Stimulated activated effector memory CD8-positive, alpha-beta T cell treated with anti-CD3 and anti-CD28 coated beads, Interleukin-12 subunit alpha, Interleukin-12 subunit beta, amount 100 ng/mL, for 72 hours (primary cell): ENCODE data around the gene LY86.

Source experiments
- ATAC-seq: fragments of 150-1000 bp; cut with Tn5 transposase; 2 replicates; pipeline ENCODE4 v1.10.0; 2021
- DNase-seq, 2 donors: peaks; one replicate each; pipeline ENCODE4 v3.0.0; 2021 to 2022; ENCODE audit warnings: low spot score in 2 of 2
- H3K27ac Mint-ChIP-seq: one replicate; pipeline ENCODE4 v1.8.0; 2022; ENCODE audit warnings: mild to moderate bottlenecking, mixed read lengths
- H3K36me3 Mint-ChIP-seq: one replicate; pipeline ENCODE4 v1.8.0; 2022; ENCODE audit warnings: mild to moderate bottlenecking, mixed read lengths
- H3K4me1 Mint-ChIP-seq: one replicate; pipeline ENCODE4 v1.8.0; 2022; ENCODE audit warnings: mixed read lengths
- H3K4me3 Mint-ChIP-seq: one replicate; pipeline ENCODE4 v1.8.0; 2022; ENCODE audit warnings: mild to moderate bottlenecking, mixed read lengths
- H3K9me3 Mint-ChIP-seq: one replicate; pipeline ENCODE4 v1.8.0; 2022; ENCODE audit warnings: mixed read lengths

LY86 gene

DNA sequence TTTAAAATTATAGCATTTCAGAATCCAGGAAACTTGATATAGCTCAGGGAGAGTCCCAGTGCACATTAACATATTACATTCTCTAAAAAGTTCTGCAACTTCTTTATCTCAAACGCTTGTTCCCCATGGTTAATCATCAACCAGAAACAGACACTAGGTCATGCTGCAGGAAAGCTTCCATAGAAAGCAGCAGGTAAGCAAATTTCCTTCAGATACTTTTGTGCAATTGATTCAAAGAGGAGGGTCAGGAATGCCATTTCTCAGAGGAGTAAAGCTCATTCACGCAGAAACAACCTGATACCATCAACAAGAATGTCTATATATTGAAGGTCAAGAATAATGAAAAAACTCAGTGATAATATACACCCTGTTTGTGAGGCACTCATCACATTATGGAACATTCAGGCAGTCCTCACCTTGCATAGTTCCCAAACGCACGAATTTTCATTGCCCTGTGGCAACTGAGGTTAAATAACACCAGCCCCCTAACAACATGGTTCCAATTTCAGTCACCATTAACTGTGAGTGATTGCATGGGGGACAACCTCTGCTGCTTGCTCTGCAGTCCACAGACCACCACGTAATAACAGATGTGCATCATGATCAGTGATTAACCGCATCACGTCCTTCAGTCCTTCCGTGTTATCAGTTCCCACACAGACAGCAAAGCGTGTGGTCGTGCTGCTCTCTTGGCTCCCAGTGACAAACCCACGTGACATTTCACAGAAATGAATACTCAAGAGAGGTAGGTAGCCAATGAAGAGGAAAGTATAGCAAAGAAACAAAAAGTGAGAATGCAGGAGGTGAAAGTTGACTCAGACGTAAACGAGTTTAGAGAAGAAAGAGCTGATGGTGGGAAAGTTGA, 95.7 kb downstream of the LY86 start:
- H3K4me1 Mint-ChIP-seq, result peaks cover 15% of the 10 kb centered on the region
- no peak overlapping the region for H3K27ac Mint-ChIP-seq
- no peak overlapping the region for H3K4me3 Mint-ChIP-seq

DNA sequence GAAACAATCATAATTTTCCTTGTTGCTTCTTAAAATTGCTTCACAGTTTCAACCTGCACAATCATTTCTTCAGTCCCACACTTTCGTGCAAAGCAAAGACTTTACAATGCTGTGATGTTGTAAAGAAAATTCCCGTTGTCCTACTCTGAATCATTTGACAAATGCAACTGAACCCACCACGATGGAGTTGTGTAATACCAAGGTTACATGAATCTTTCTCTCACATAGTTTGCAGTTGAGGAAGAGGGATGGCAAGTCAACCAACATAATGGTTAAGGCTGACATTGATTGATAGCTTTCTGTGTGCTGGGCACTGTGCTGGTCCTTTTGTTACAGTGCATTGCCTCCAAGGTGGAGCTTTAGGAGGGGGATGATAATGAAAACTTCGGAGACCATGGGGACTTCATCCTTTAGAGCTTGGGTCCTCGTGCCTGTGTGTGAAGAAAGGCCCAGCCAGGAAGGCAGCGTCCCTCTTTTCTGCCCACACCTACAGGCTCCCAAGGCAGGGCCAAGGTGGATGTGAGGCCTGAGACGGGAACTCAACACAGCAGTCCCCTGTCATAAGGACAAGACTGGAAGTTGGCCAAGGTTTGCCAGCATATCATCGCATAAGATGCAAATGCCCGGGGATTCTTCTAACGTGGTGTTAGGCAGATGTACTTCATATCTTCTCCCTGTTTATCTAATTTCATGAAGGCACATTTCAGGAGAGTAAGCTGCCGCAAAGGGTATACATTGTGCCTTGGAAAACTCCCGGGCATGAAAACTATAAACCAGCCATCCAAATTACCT, 96.9 kb downstream of the LY86 start:
- peaks cover 15% of the 10 kb centered on the region for H3K4me1 Mint-ChIP-seq
- H3K4me3 Mint-ChIP-seq, result no peak overlapping the region
- ATAC-seq (no peak), DNase-seq (no peak)
- H3K27ac Mint-ChIP-seq, result no peak overlapping the region
- no peaks in the 10 kb centered on the region for H3K36me3 Mint-ChIP-seq
- H3K9me3 Mint-ChIP-seq, result no peaks in the 10 kb centered on the region

More for the DNA sequence above, 95.7 kb downstream of the LY86 start:
- no peaks in the 10 kb centered on the region for H3K36me3 Mint-ChIP-seq
- no peaks in the 10 kb centered on the region for H3K9me3 Mint-ChIP-seq
- ATAC-seq (peak; percentile 93), DNase-seq (peak in 1 of 2 donors; percentile 60)

DNA sequence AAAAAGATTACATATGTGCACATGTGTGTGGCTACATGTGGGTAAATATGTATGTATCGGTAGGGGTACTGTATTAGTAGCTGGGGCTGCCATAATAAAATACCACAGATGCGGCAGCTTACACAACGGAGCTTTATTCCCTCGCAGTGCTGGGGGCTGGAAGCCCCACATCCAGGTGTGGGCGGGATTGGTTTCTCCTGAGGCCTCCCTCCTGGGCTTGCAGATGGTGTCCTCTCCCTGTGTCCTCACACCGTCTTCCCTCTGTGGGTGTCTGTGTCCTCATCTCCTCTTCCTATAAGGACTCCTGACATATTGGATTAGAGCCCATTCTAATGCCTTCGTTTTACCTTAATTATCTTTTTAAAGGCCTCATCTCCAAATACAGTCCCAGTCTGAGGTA, 97.7 kb downstream of the LY86 start:
- ATAC-seq (no peak), DNase-seq (no peak)
- no peak overlapping the region for H3K4me3 Mint-ChIP-seq
- no peak overlapping the region for H3K27ac Mint-ChIP-seq
- peaks cover 15% of the 10 kb centered on the region for H3K4me1 Mint-ChIP-seq
- no peaks in the 10 kb centered on the region for H3K36me3 Mint-ChIP-seq
- H3K9me3 Mint-ChIP-seq, result no peaks in the 10 kb centered on the region

DNA sequence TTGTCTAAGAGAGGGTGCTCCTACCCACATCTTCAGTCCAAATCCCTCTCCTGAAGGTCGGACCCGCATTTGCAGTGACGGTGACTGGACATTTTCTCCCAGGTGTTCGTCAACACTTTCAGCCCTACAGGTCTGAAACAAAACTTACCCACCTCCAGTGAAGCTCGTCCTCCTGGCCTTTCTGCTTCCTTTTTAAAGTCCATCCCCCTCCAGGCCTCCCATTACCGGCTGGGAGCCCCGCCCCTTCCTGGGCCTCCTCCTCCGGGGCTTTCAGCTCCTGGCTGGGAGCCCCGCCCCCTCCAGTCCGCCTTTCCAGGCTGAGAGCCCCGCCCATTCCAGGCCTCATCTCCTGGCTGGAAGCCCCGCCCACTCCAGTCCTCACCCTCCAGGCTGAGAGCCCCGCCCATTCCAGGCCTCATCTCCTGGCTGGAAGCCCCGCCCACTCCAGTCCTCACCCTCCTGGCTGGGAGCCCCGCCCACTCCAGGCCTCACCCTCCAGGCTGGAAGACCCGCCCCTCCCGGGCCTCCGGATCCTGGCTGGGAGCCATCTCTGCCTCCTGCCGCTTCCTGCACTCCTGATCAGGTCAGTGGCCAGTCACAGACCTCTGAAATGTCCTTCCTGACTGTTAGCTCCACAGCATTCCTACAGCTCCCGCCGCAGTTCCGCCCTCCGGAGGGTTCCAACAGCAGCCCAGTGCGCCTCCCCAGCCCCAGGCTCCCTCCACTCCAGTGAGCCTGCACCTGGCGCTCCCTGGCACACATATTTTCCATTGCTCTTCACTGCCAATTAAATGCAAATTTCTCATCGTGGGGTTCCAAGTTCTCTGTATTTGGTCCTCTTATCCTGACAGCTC, 98.5 kb downstream of the LY86 start:
- Mint-ChIP-seq H3K27ac (no peak overlapping the region), H3K4me1 (peaks cover 15% of the 10 kb centered on the region), H3K4me3 (no peak overlapping the region), H3K36me3 (no peaks in the 10 kb centered on the region), H3K9me3 (no peaks in the 10 kb centered on the region)
- no peak for ATAC-seq
- no peak for DNase-seq

DNA sequence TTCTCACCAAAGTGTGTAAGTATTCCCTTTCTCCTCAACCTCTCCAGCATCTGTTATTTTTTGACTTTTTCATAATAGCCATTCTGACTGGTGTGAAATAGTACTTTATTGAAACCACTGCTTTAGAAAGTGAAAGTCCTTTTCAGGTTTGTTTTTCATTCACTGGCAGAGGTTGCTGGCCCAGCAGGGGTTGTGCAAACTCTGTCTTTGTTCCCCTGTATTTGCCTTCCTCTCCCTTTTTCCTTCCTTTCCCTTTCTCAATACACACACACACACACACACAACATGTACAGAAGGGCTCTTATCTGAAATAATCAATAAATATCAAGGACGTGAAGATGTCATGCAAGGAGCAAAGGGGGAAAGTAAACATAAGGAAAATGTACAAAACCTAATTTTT, 99.8 kb downstream of the LY86 start:
- Mint-ChIP-seq H3K9me3 (no peaks in the 10 kb centered on the region), H3K4me1 (peaks cover 15% of the 10 kb centered on the region), H3K36me3 (no peaks in the 10 kb centered on the region), H3K4me3 (no peak overlapping the region), H3K27ac (no peak overlapping the region)
- no peak for DNase-seq
- no peak for ATAC-seq

DNA sequence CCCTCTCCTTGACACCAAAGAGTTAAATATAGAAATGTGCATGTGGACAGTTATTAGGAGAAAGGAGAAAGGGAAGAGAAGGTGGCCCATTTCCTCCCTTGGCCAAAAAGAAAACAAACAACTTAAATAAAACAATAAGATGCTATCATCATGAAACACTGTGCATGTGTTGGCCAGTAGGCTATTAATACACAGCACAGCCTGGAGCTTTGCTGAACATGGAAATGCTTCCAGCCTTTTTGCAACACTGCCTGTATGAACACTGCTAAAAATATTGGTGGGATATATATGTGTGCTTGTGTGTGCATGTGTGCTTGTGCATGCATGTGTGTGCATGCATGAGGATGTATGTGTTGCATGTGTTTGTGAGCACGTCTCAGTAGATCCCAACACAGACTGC, 100.4 kb downstream of the LY86 start:
- no peak overlapping the region for H3K27ac Mint-ChIP-seq
- peaks cover 8% of the 10 kb centered on the region for H3K4me1 Mint-ChIP-seq
- no peaks in the 10 kb centered on the region for H3K36me3 Mint-ChIP-seq
- no peaks in the 10 kb centered on the region for H3K9me3 Mint-ChIP-seq
- DNase-seq (no peak), ATAC-seq (no peak)
- no peak overlapping the region for H3K4me3 Mint-ChIP-seq

DNA sequence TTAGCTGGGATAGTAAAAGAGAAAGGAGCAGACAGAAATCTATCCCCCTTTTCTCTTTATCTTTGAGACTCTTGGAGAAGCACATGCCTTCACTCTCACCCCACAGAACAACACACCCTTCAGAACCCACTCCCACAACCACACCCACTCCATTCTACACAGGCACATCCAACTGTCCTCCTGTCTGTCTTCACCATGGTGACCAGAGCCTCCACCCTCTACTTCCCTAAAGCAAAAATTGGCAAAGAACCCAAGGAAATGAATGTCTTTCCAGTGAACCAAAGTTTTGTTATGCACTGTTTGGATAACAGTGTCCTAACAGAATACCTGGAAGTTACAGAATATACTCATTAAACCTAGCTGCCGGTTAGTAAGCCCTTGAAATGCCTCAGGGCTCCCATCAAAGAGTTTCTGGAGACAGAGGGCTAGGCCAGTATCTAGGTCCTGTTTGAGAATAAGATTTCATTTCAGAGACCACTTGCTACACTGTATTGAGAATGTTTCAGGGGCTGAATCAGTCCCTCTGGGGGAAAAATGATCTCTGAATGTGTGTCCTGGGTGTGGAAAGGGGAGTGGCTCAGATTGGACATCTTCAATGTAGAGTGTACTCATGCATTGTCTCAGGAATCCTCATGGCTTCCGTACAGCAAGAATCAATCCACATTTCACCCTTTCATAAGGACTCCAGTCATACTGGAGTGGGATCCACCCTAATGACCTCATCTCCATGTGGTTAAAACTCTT, 101.1 kb downstream of the LY86 start:
- no peaks in the 10 kb centered on the region for H3K36me3 Mint-ChIP-seq
- H3K4me1 Mint-ChIP-seq, result peaks cover 3% of the 10 kb centered on the region
- DNase-seq (no peak), ATAC-seq (no peak)
- H3K27ac Mint-ChIP-seq, result no peak overlapping the region
- no peak overlapping the region for H3K4me3 Mint-ChIP-seq
- no peaks in the 10 kb centered on the region for H3K9me3 Mint-ChIP-seq

DNA sequence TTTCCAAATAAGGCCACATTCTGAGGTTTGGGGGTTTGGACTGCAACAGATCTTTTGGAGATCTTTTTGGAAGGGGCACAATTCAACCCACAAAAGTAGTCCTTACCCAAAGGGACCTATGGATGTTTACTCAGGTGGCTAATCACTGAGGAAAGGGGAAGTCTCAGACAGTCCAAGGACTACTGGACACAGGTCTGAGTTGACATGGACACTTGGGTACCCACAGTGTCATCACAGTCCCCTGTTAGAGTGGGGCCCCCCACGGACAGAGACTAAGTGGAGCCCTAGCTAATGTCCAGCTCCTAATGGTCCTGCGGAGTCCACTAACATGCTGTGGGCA, 101.6 kb downstream of the LY86 start:
- no peaks in the 10 kb centered on the region for H3K9me3 Mint-ChIP-seq
- H3K36me3 Mint-ChIP-seq, result no peaks in the 10 kb centered on the region
- no peak for ATAC-seq
- no peaks in the 10 kb centered on the region for H3K4me1 Mint-ChIP-seq
- no peak for DNase-seq
- H3K27ac Mint-ChIP-seq, result no peak overlapping the region
- H3K4me3 Mint-ChIP-seq, result no peak overlapping the region

DNA sequence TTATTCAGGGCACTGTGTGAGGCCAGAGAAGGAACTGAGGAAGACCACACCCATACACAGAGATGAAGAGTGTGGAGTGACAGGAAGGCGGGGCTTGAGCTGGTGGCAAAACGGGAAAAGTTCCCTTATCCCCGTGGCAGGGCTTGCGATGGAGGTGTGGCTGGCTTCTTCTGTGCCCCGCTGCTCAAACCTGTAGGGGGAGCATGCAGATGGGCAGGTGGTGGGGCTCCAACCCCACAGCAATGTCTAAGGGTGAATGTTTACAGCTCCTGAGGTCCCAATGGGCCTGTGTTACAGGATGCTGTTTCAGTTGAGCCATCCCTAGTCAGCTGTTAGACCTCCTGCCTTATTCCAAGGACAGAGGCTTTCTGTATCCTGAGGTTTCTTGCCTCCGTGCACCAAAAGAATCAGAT, 105.9 kb downstream of the LY86 start:
- H3K4me1 Mint-ChIP-seq, result no peaks in the 10 kb centered on the region
- ATAC-seq, result no peak
- H3K9me3 Mint-ChIP-seq, result no peaks in the 10 kb centered on the region
- no peak overlapping the region for H3K4me3 Mint-ChIP-seq
- H3K36me3 Mint-ChIP-seq, result no peaks in the 10 kb centered on the region
- no peak for DNase-seq
- no peak overlapping the region for H3K27ac Mint-ChIP-seq

DNA sequence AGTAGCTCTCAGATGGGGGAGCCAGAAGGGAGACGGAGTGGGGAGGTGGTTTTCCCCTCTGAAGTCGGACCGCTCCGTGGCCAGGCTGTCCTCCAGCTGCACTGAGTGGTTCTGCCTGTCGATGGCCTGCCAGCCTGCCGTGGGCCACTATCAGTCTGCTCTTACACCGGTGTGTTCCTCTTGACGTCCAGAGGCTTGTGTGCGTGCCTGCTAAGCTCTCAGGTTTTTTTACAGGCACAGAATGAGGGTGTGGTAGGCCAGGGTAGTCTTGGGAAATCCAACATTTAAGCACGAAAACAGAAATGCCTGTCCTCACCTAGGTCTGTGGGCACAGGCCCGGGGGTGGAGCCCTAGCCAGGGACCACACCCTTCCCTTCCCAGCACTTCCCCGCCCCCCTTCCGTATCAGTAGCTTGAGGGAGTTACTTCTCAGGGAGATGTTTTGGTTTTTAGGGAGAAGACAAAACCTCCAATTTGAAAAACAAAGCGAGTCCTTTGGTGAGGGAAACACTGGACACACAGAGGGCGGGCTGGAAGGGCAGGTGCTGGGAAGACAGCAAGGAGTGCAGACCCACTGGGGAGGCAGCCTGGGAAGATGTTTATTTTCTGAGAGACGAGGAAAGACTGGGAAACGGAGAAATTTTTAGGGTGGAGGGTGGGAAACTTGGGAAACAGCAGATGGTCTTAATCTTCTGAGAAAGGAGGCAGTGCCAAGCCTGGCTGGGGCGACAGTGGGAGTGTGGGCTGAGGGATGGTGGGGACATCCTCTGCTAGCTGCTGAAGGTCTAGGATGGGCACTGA, 106.5 kb downstream of the LY86 start:
- no peak for DNase-seq
- no peaks in the 10 kb centered on the region for H3K4me1 Mint-ChIP-seq
- ATAC-seq, result no peak
- peak overlapping the region; percentile 4 for H3K27ac Mint-ChIP-seq
- no peaks in the 10 kb centered on the region for H3K9me3 Mint-ChIP-seq
- H3K36me3 Mint-ChIP-seq, result no peaks in the 10 kb centered on the region
- no peak overlapping the region for H3K4me3 Mint-ChIP-seq

DNA sequence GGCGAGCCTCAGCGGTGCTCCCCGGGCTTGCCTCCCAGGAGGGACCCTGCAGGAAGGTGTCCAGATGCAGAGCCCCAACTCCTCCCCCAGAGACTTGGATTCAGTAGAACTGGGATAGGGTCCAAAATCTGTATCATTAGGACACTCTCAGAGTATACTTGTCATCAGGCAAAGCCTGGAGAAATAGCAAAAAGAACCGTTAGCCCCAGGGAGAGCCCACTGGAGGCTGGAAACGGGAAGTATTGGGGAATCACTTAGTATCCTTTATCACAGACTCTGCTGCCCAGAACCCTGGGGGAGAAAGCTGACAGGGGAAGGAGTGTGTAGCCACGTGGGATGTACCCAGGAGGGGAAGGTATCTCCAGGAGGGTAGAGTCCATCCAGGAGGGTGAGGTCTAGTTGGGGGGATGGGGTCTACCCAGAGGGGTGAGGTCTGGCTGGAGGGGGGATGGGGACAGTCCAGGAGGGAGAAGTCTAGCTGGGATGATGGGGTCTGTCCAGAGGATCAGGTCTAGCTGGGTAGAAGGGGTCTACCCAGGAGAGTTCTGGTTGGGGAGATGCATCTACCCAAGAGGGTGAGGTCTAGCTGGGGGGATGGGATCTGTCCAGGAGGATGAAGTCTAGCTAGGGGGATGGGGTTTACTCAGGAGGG, 107.2 kb downstream of the LY86 start:
- Mint-ChIP-seq H3K4me3 (no peak overlapping the region), H3K36me3 (no peaks in the 10 kb centered on the region), H3K9me3 (no peaks in the 10 kb centered on the region), H3K27ac (peak overlapping the region; percentile 4), H3K4me1 (no peaks in the 10 kb centered on the region)
- DNase-seq, result no peak
- no peak for ATAC-seq

DNA sequence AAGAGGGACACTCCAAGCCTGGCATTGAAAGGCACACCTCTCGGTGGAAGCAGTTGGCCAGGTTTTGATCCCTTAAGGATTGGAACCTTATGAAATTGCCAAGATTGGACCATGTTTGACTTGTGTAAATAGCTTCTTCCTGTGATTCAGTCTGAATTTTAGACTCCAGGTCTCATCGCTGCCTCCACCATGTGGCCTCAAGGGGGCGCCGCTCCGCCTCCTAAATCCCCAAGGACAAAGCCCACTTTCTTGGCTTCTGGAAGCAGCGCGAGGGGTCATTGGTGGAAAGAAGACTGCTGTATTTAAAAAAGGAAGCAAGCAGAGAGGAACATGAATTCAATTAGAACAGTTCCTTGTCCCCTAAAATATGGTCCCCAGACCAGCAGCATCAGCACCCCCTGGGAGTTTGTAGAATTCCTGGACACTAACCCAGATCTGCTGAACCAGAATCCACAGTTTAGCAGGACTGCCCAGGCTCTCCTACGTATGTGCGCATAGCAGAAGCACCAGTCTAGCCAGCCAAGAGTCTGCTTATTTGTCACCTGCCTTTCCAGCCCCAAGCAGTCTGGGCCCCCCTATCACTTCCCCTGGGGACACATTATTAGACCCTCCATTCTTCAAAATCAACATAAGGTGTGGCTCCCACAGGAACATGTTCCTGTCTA, 108.5 kb downstream of the LY86 start:
- H3K9me3 Mint-ChIP-seq, result no peaks in the 10 kb centered on the region
- no peaks in the 10 kb centered on the region for H3K4me1 Mint-ChIP-seq
- peak; percentile 12 to 61 for DNase-seq
- ATAC-seq, result no peak
- H3K4me3 Mint-ChIP-seq, result no peak overlapping the region
- no peak overlapping the region for H3K27ac Mint-ChIP-seq
- no peaks in the 10 kb centered on the region for H3K36me3 Mint-ChIP-seq

DNA sequence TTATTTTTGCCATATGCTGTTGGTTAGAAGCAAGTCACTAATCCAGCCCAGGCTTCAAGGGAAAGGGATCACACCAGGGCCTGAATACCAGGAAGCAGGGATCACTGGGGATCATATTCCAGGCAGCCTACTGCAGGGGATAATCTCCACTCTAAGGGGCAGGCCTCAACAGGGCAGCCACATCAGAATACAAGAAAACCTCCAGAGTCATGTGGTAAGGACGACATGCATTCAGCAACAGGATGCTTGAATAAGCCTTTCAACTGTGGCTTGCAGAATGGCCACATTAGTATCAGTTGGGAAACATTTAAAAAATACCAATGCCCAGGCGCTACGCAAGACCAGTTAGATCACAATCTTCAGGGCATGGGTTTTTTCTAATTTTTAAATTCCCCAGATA, 109.1 kb downstream of the LY86 start:
- Mint-ChIP-seq H3K36me3 (no peaks in the 10 kb centered on the region), H3K9me3 (no peaks in the 10 kb centered on the region), H3K4me1 (no peaks in the 10 kb centered on the region), H3K27ac (no peak overlapping the region), H3K4me3 (no peak overlapping the region)
- no peak for ATAC-seq
- DNase-seq, result no peak
